GM21529 (cell line): ENCODE measurements around the gene NOTO.
A peak's percentile ranks its signal among the peaks of the same experiment; 100 is the strongest.
"Not testable (repeated sequence)": the region's sequence is repeated elsewhere in the genome, so short reads cannot be mapped to it uniquely, and the experiment has no call there.

Experiments used
- ATAC-seq: cut with Tn5 transposase; IDR thresholded peaks from one replicate; pipeline ENCODE4 v1.9.1; 2021; ENCODE audit not compliant: unreplicated experiment

The NOTO gene

GRCh38 chr2:73202156-73203054 is at the start of gene NOTO:
NOTO (plus strand) TSS chr2:73202574; CDS start chr2:73202667, 93 bp downstream.
- ATAC-seq: no peak

GRCh38 chr2:73156539-73157124 is 45.7 kb upstream of the NOTO start:
- ATAC-seq: no peak

GRCh38 chr2:73162856-73163391 is 39.5 kb upstream of the NOTO start:
- ATAC-seq: no peak

GRCh38 chr2:73163483-73164367 is 38.6 kb upstream of the NOTO start:
- peak; percentile 72 for ATAC-seq

GRCh38 chr2:73165978-73166377 is 36.4 kb upstream of the NOTO start:
- not testable (repeated sequence) for ATAC-seq

- ATAC-seq: not testable (repeated sequence)
Measured at GRCh38 chr2:73166813-73167212, 35.6 kb upstream of the NOTO start.

- ATAC-seq: not testable (repeated sequence)
Measured at GRCh38 chr2:73168348-73168747, 34.0 kb upstream of the NOTO start.

- ATAC-seq: not testable (repeated sequence)
Measured at GRCh38 chr2:73170341-73170740, 32.0 kb upstream of the NOTO start.

GRCh38 chr2:73172963-73173362 is 29.4 kb upstream of the NOTO start:
- no peak for ATAC-seq

- ATAC-seq: no peak
Measured at GRCh38 chr2:73173781-73174180, 28.6 kb upstream of the NOTO start.

- ATAC-seq: no peak
Measured at GRCh38 chr2:73174244-73174643, 28.1 kb upstream of the NOTO start.

- no peak for ATAC-seq
Measured at GRCh38 chr2:73174941-73175662, 27.3 kb upstream of the NOTO start.

GRCh38 chr2:73175663-73176204 is 26.6 kb upstream of the NOTO start:
- ATAC-seq: peak; percentile 37

GRCh38 chr2:73176205-73176880 is 26.0 kb upstream of the NOTO start:
- ATAC-seq: no peak

- ATAC-seq: peak; percentile 80
Measured at GRCh38 chr2:73176881-73177644, 25.3 kb upstream of the NOTO start.

- ATAC-seq: no peak
Measured at GRCh38 chr2:73177645-73178255, 24.6 kb upstream of the NOTO start.

- ATAC-seq: no peak
Measured at GRCh38 chr2:73185965-73186364, 16.4 kb upstream of the NOTO start.

GRCh38 chr2:73187549-73187948 is 14.8 kb upstream of the NOTO start:
- ATAC-seq: no peak
